ENCODE measurements around the gene ARHGEF11.

Gene ARHGEF11

GRCh38 chr1:156895455-156895812 lies 150.1 kb downstream of the ARHGEF11 start:
- no peak for DNase-seq
- no peaks in the 10 kb centered on the region for H3K27me3 ChIP-seq (ENCODE audit: insufficient read depth, low read length, poor library complexity)
- H3K9ac ChIP-seq (ENCODE audit: low read depth, low read length) = no peak overlapping the region
- H3K9me3 ChIP-seq (ENCODE audit: insufficient read depth, low read length, severe bottlenecking) = no peaks in the 10 kb centered on the region
- H3K4me3 ChIP-seq (ENCODE audit: low read depth in 1 of 2, low read length in 2 of 2) = no peak overlapping the region
- no peaks in the 10 kb centered on the region for H4K20me1 ChIP-seq (ENCODE audit: insufficient read depth, low read length)
- no peak overlapping the region for H3K27ac ChIP-seq (ENCODE audit: low read length)
- H2AFZ ChIP-seq (ENCODE audit: low read depth, low read length) = no peak overlapping the region
- no peaks in the 10 kb centered on the region for H3K4me1 ChIP-seq (ENCODE audit: insufficient read depth, low read length)
- TF ChIP-seq EZH2 (IDR thresholded peaks at IDR 0.05; ENCODE audit: borderline replicate concordance, low read depth, low read length, severe bottlenecking) (no peak), CTCF (IDR thresholded peaks at IDR 0.05; ENCODE audit: borderline replicate concordance, extremely low read depth, low read length, poor library complexity, severe bottlenecking) (no peak)
- no peaks in the 10 kb centered on the region for H3K79me2 ChIP-seq (ENCODE audit: insufficient read depth, low read length)
- H3K4me2 ChIP-seq (ENCODE audit: insufficient read depth, low read length) = no peak overlapping the region
- H3K36me3 ChIP-seq (ENCODE audit: insufficient read depth, low read length) = no peaks in the 10 kb centered on the region
- no peak for ATAC-seq (ENCODE audit: insufficient read depth, low read depth)

GRCh38 chr1:156894711-156895454 lies 150.7 kb downstream of the ARHGEF11 start:
- no peak overlapping the region for H3K27ac ChIP-seq (ENCODE audit: low read length)
- no peaks in the 10 kb centered on the region; the same call in 1 of the 2 replicates for H4K20me1 ChIP-seq (ENCODE audit: insufficient read depth, low read length)
- no peaks in the 10 kb centered on the region for H3K9me3 ChIP-seq (ENCODE audit: insufficient read depth, low read length, severe bottlenecking)
- no peak for DNase-seq
- H3K27me3 ChIP-seq (ENCODE audit: insufficient read depth, low read length, poor library complexity) = no peaks in the 10 kb centered on the region
- H3K4me3 ChIP-seq (ENCODE audit: low read depth in 1 of 2, low read length in 2 of 2) = no peak overlapping the region
- peaks cover 2% of the 10 kb centered on the region; the same call in 1 of the 2 replicates for H3K4me1 ChIP-seq (ENCODE audit: insufficient read depth, low read length)
- no peak overlapping the region for H3K9ac ChIP-seq (ENCODE audit: low read depth, low read length)
- H3K79me2 ChIP-seq (ENCODE audit: insufficient read depth, low read length) = no peaks in the 10 kb centered on the region
- ATAC-seq (ENCODE audit: insufficient read depth, low read depth) = no peak
- no peak for TF ChIP-seq EZH2 (IDR thresholded peaks at IDR 0.05; ENCODE audit: borderline replicate concordance, low read depth, low read length, severe bottlenecking)
- no peak for TF ChIP-seq CTCF (IDR thresholded peaks at IDR 0.05; ENCODE audit: borderline replicate concordance, extremely low read depth, low read length, poor library complexity, severe bottlenecking)
- H2AFZ ChIP-seq (ENCODE audit: low read depth, low read length) = no peak overlapping the region
- no peaks in the 10 kb centered on the region for H3K36me3 ChIP-seq (ENCODE audit: insufficient read depth, low read length)
- H3K4me2 ChIP-seq (ENCODE audit: insufficient read depth, low read length) = no peak overlapping the region

- no peak overlapping the region for H3K4me2 ChIP-seq (ENCODE audit: insufficient read depth, low read length)
- no peak for DNase-seq
These were observed 151.5 kb downstream of the ARHGEF11 start for GRCh38 chr1:156894001-156894400.

GRCh38 chr1:156893048-156893953 lies 152.2 kb downstream of the ARHGEF11 start, which contains the start of gene PEAR1:
PEAR1 (plus strand) TSS chr1:156893718; CDS start chr1:156903927, 10,209 bp downstream.
- H3K4me2 ChIP-seq (ENCODE audit: insufficient read depth, low read length) = no peak within 1 kb of the TSS

More at GRCh38 chr1:156894001-156894400, 151.5 kb downstream of the ARHGEF11 start:
- Histone ChIP-seq H3K79me2 (ENCODE audit: insufficient read depth, low read length) (no peaks in the 10 kb centered on the region), H3K4me3 (ENCODE audit: low read depth in 1 of 2, low read length in 2 of 2) (no peak overlapping the region), H4K20me1 (ENCODE audit: insufficient read depth, low read length) (no peaks in the 10 kb centered on the region; the same call in 1 of the 2 replicates), H3K27ac (ENCODE audit: low read length) (no peak overlapping the region), H3K9me3 (ENCODE audit: insufficient read depth, low read length, severe bottlenecking) (no peaks in the 10 kb centered on the region), H3K4me1 (ENCODE audit: insufficient read depth, low read length) (peaks cover 3% of the 10 kb centered on the region; the same call in 1 of the 2 replicates), H3K9ac (ENCODE audit: low read depth, low read length) (no peak overlapping the region), H3K27me3 (ENCODE audit: insufficient read depth, low read length, poor library complexity) (no peaks in the 10 kb centered on the region), H3K36me3 (ENCODE audit: insufficient read depth, low read length) (no peaks in the 10 kb centered on the region), H2AFZ (ENCODE audit: low read depth, low read length) (no peak overlapping the region)
- no peak for TF ChIP-seq EZH2 (IDR thresholded peaks at IDR 0.05; ENCODE audit: borderline replicate concordance, low read depth, low read length, severe bottlenecking)
- no peak for ATAC-seq (ENCODE audit: insufficient read depth, low read depth)

More at GRCh38 chr1:156893048-156893953, 152.2 kb downstream of the ARHGEF11 start, which contains the start of gene PEAR1:
- Histone ChIP-seq H3K27ac (ENCODE audit: low read length) (no peak within 1 kb of the TSS), H2AFZ (ENCODE audit: low read depth, low read length) (no peak within 1 kb of the TSS), H3K36me3 (ENCODE audit: insufficient read depth, low read length) (no peaks in the 10 kb centered on the region), H3K9me3 (ENCODE audit: insufficient read depth, low read length, severe bottlenecking) (no peaks in the 10 kb centered on the region), H3K79me2 (ENCODE audit: insufficient read depth, low read length) (no peaks in the 10 kb centered on the region), H3K9ac (ENCODE audit: low read depth, low read length) (no peak within 1 kb of the TSS), H3K4me3 (ENCODE audit: low read depth in 1 of 2, low read length in 2 of 2) (no peak within 1 kb of the TSS), H3K27me3 (ENCODE audit: insufficient read depth, low read length, poor library complexity) (no peaks in the 10 kb centered on the region), H4K20me1 (ENCODE audit: insufficient read depth, low read length) (no peaks in the 10 kb centered on the region; the same call in 1 of the 2 replicates), H3K4me1 (ENCODE audit: insufficient read depth, low read length) (peaks cover 3% of the 10 kb centered on the region; the same call in 1 of the 2 replicates)
- DNase-seq (no peak), ATAC-seq (ENCODE audit: insufficient read depth, low read depth) (no peak)
- TF ChIP-seq CTCF (IDR thresholded peaks at IDR 0.05; ENCODE audit: borderline replicate concordance, extremely low read depth, low read length, poor library complexity, severe bottlenecking) = no peak
- TF ChIP-seq EZH2 (IDR thresholded peaks at IDR 0.05; ENCODE audit: borderline replicate concordance, low read depth, low read length, severe bottlenecking) = no peak

All from DND-41 (cell line).